Muscle of leg (tissue), 16 donors: ENCODE data around the gene PLAAT4. TPM values are rescaled to one million over a fixed set of nuclear protein-coding genes. Genes with fewer than 3 reads are reported as not detected.

Source experiments
- DNase-seq: peaks from one replicate; pipeline ENCODE4 v3.0.0; 2013
- H3K27ac ChIP-seq: one replicate; pipeline ENCODE4 v1.5.1; 2013; ENCODE audit warnings: mild to moderate bottlenecking, low read length, control low read depth
- H3K27me3 ChIP-seq: one replicate; pipeline ENCODE4 v1.6.1; 2013; ENCODE audit warnings: low read length; ENCODE audit not compliant: control insufficient read depth, insufficient read depth
- H3K36me3 ChIP-seq: one replicate; pipeline ENCODE4 v1.6.1; 2013; ENCODE audit warnings: low read length; ENCODE audit not compliant: control insufficient read depth, insufficient read depth
- H3K4me1 ChIP-seq: one replicate; pipeline ENCODE4 v1.6.1; 2013; ENCODE audit warnings: low read length; ENCODE audit not compliant: control insufficient read depth, insufficient read depth
- H3K4me3 ChIP-seq: one replicate; pipeline ENCODE4 v1.5.1; 2013; ENCODE audit warnings: low read length, control low read depth
- H3K9me3 ChIP-seq: replicated peaks from 2 replicates; pipeline ENCODE4 v1.6.1; 2013; ENCODE audit warnings: low read depth, low read length; ENCODE audit not compliant: control insufficient read depth
- WGBS: methylation state at CpG from one replicate; pipeline ENCODE4 v1.1.5; 2013; ENCODE audit warnings: missing lambda C conversion rate; ENCODE audit not compliant: insufficient coverage; 5-methylcytosine and 5-hydroxymethylcytosine counted together
- long read RNA-seq, 11 donors: transcript quantifications; one replicate each; lab custom pipeline, GENCODE V29; 2026
- polyA plus RNA-seq, 8 donors: library from polyadenylated mRNA; unstranded; fragments of 120-200 nt; gene quantifications; one replicate each; pipeline versions ENCODE4 v1.2.1 to v1.2.3, GENCODE V29; 2013; ENCODE audit warnings: inconsistent platforms in 1 of 8, low replicate concordance in 1 of 8; ENCODE audit not compliant: insufficient read length in 8 of 8, insufficient read depth in 1 of 8
- total RNA-seq: library from RNA; stranded (reverse); fragments of 120-200 nt; gene quantifications from one replicate; pipeline ENCODE4 v1.2.4, GENCODE V29; 2013

PLAAT4 gene, protein sequence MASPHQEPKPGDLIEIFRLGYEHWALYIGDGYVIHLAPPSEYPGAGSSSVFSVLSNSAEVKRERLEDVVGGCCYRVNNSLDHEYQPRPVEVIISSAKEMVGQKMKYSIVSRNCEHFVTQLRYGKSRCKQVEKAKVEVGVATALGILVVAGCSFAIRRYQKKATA
- total RNA-seq: 5.9 TPM
- 1 to 10 TPM; 2.0 to 4.4 (median 3.6) TPM for polyA plus RNA-seq
- long read RNA-seq, donor 1, partial matches to known transcripts: 0 of 1 reads
- long read RNA-seq, donor 1, other reads (novel, unspliced or antisense): 0 of 1 reads
- long read RNA-seq, donor 2: 0 reads
- long read RNA-seq, donor 3, partial matches to known transcripts: 0 of 3 reads
- long read RNA-seq, donor 3, other reads (novel, unspliced or antisense): 0 of 3 reads
- long read RNA-seq, donor 4, partial matches to known transcripts: 0 of 2 reads
- long read RNA-seq, donor 4, other reads (novel, unspliced or antisense): 0 of 2 reads
- long read RNA-seq, donor 5, partial matches to known transcripts: 0 of 4 reads
- long read RNA-seq, donor 5, other reads (novel, unspliced or antisense): 0 of 4 reads
- long read RNA-seq, donor 6, partial matches to known transcripts: 0 of 2 reads
- long read RNA-seq, donor 6, other reads (novel, unspliced or antisense): 0 of 2 reads
- long read RNA-seq, donor 7, partial matches to known transcripts: 0 of 2 reads
- long read RNA-seq, donor 7, other reads (novel, unspliced or antisense): 0 of 2 reads
- long read RNA-seq, donor 8, partial matches to known transcripts: 0 of 1 reads
- long read RNA-seq, donor 8, other reads (novel, unspliced or antisense): 0 of 1 reads
- long read RNA-seq, donor 9, partial matches to known transcripts: 0 of 34 reads
- long read RNA-seq, donor 9, other reads (novel, unspliced or antisense): 34 of 34 reads
- long read RNA-seq, donor 10, transcript RARRES3-201 (4 exons, 749 nt): major isoform, 6 of 6 reads
- long read RNA-seq, donor 10, partial matches to known transcripts: 0 of 6 reads
- long read RNA-seq, donor 10, other reads (novel, unspliced or antisense): 0 of 6 reads
- long read RNA-seq, donor 11, partial matches to known transcripts: 0 of 3 reads
- long read RNA-seq, donor 11, other reads (novel, unspliced or antisense): 0 of 3 reads

GRCh38 chr11:63536669-63537292, at the start of gene PLAAT4:
Gene PLAAT4 (plus strand): TSS chr11:63536808. CDS start chr11:63536869, 61 bp downstream.
- Histone ChIP-seq H3K36me3 (no peaks in the 10 kb centered on the region), H3K27me3 (no peaks in the 10 kb centered on the region), H3K9me3 (no peaks in the 10 kb centered on the region), H3K4me3 (peak within 1 kb of the TSS; percentile 41), H3K27ac (peak within 1 kb of the TSS; percentile 91), H3K4me1 (peaks cover 23% of the 10 kb centered on the region)
- WGBS: 56% methylated on average over 5 of the region's 10 CpGs
- DNase-seq: peak; percentile 89

DNA sequence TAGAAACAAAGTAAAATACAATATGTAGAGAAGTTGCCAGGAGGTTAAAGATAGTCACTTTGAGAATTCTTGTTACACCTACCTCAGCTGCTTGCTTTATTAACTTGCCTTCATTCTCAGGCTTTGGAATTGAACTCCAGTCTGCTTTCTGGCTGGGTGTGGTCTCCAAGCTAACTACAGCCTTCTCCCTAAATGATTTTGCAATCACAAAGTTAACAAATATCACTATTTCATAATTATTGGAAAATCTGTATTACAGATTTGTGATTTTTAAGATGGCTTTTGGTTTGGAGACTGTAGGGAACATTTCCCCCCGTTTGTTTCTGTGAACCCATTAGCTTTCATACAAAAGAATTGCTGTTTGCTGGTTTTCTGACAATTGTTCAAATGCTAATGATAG, 47.8 kb upstream of the PLAAT4 start:
- H3K27me3 ChIP-seq: peaks cover 8% of the 10 kb centered on the region
- H3K27ac ChIP-seq: no peak overlapping the region
- peaks cover 6% of the 10 kb centered on the region for H3K9me3 ChIP-seq
- H3K4me1 ChIP-seq: peaks cover 19% of the 10 kb centered on the region
- no CpG with 5 or more reads among the region's 1 CpG for WGBS
- no peak overlapping the region for H3K4me3 ChIP-seq
- no peaks in the 10 kb centered on the region for H3K36me3 ChIP-seq
- no peak for DNase-seq

- H3K27me3 ChIP-seq: peaks cover 8% of the 10 kb centered on the region
- H3K4me3 ChIP-seq: no peak overlapping the region
- 35% methylated on average over 2 of the region's 3 CpGs for WGBS
- H3K9me3 ChIP-seq: peaks cover 2% of the 10 kb centered on the region
- peak; percentile 43 for DNase-seq
- no peaks in the 10 kb centered on the region for H3K36me3 ChIP-seq
- peak overlapping the region; percentile 73 for H3K27ac ChIP-seq
- H3K4me1 ChIP-seq: peaks cover 19% of the 10 kb centered on the region
Measured at GRCh38 chr11:63489879-63490278, 46.7 kb upstream of the PLAAT4 start.

DNA sequence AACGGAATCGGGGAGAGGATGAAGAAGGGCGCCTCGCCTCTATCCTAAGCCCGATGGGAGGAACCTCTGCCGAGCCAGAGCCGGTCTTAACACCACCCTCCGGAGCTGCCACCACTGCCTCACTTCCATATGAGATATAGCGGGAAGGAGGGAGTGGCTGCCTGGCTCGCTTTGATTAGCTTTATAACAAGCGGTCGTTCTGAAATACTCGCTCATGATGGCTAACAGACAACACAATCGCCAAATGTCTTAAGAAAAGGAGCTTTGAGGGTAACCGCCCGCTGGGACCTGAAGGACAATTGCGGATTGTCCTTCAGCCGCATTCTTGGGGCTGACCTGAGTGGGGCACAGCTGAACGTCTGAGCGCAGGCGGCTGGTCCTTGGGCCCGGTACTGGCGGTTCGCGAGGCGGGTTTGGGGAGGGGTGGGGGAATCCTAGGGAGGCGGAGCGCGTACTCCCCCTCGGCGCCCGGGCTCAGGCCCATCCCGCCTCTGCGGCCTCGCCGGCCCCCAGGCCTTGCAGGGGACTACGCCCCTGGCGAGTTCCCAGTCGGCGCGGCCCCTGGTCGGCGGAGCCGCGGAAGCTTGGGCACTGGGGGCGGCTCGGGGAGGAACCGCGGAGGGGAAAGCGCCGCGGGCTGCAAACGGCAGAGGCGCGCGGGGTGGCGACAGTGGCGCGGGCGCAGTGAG, 45.9 kb upstream of the PLAAT4 start, which contains the start of gene PLAAT5:
PLAAT5 (minus strand) TSS at position 617 of the 689 bp plus-strand sequence; CDS start at position 484, 133 bp downstream.
- Histone ChIP-seq H3K4me1 (peaks cover 25% of the 10 kb centered on the region), H3K27ac (peak within 1 kb of the TSS; percentile 76), H3K4me3 (peak within 1 kb of the TSS; percentile 54), H3K27me3 (peaks cover 10% of the 10 kb centered on the region), H3K9me3 (peaks cover 2% of the 10 kb centered on the region), H3K36me3 (no peaks in the 10 kb centered on the region)
- under 1% methylated on average over 46 of the region's 60 CpGs for WGBS
- peak; percentile 59 for DNase-seq

DNA sequence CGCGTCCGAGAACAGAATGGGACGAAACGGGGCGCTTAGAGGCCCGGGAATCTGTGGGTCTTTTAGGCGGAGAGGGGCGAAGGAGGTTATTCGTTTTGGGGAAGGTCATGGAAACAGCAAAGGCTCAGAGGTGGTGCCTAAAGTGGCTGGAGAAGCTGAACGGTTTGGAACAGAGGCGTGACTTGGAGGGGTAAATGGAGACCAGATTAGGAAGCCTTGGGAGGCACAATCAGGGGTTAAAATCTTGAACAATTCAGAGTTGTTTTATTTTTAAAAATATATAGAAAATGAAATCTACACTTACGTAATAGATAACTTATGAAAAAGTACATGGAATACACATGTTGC, 45.4 kb upstream of the PLAAT4 start:
- no peaks in the 10 kb centered on the region for H3K36me3 ChIP-seq
- peaks cover 27% of the 10 kb centered on the region for H3K4me1 ChIP-seq
- 0% methylated on average over 10 of the region's 13 CpGs for WGBS
- peak overlapping the region; percentile 54 for H3K4me3 ChIP-seq
- no peak for DNase-seq
- H3K9me3 ChIP-seq: no peaks in the 10 kb centered on the region
- peaks cover 10% of the 10 kb centered on the region for H3K27me3 ChIP-seq
- H3K27ac ChIP-seq: peak overlapping the region; percentile 76

- H3K27me3 ChIP-seq: peaks cover 10% of the 10 kb centered on the region
- no peaks in the 10 kb centered on the region for H3K9me3 ChIP-seq
- WGBS: 87% methylated on average over 3 of the region's 11 CpGs
- DNase-seq: no peak
- H3K27ac ChIP-seq: peak overlapping the region; percentile 76
- peak overlapping the region; percentile 54 for H3K4me3 ChIP-seq
- H3K36me3 ChIP-seq: no peaks in the 10 kb centered on the region
- peaks cover 27% of the 10 kb centered on the region for H3K4me1 ChIP-seq
Measured at GRCh38 chr11:63491636-63492372, 44.8 kb upstream of the PLAAT4 start.

DNA sequence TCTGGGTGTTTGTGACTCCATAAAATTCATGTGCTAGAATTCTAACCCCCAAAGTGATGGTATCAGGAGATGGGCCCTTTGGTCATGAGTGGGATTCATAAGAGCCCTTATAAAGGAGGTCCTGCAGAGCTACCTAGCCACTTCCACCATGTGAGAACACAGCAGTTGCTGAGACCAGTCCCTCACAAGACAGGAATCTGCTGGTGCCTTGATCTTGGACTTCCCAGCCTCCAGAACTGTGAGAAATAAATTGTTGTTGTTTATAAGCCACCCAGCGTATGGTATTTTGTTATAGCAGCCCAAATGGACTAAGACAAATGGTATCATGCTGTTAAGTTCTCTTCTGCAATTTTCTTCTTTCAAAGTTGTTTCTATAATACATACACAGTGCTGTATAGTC, 44.2 kb upstream of the PLAAT4 start:
- Histone ChIP-seq H3K4me1 (peaks cover 27% of the 10 kb centered on the region), H3K27me3 (peaks cover 10% of the 10 kb centered on the region), H3K36me3 (no peaks in the 10 kb centered on the region), H3K4me3 (no peak overlapping the region), H3K9me3 (no peaks in the 10 kb centered on the region), H3K27ac (no peak overlapping the region)
- no peak for DNase-seq
- no CpG with 5 or more reads among the region's 1 CpG for WGBS

- Histone ChIP-seq H3K27me3 (peaks cover 10% of the 10 kb centered on the region), H3K9me3 (no peaks in the 10 kb centered on the region), H3K27ac (no peak overlapping the region), H3K4me1 (peaks cover 27% of the 10 kb centered on the region), H3K36me3 (no peaks in the 10 kb centered on the region), H3K4me3 (no peak overlapping the region)
- no peak for DNase-seq
- no CpG with 5 or more reads among the region's 1 CpG for WGBS
Measured at GRCh38 chr11:63493127-63493526, 43.5 kb upstream of the PLAAT4 start.

DNA sequence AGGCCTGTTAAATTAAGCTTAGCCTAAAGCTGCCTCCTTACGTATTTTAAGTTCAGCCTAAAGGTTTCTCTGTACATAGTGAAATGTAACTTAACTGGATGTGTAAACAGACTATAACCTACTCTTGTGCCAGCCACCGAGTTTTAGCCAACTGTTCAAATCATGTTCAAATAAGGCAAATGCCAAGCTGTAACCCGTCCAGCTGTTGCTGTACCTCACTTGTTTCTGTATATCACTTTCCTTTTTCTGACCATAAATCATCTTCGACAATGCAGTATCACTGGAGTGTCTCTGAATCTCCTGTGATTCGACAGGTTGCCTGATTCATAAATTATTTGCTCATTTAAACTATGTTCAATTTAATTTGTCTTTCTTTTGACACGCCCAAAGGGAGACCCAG, 41.6 kb upstream of the PLAAT4 start:
- WGBS: 67% methylated on average over 2 of the region's 6 CpGs
- H3K9me3 ChIP-seq: no peaks in the 10 kb centered on the region
- no peaks in the 10 kb centered on the region for H3K36me3 ChIP-seq
- peak; percentile 63 for DNase-seq
- H3K4me1 ChIP-seq: peaks cover 25% of the 10 kb centered on the region
- no peak overlapping the region for H3K4me3 ChIP-seq
- peaks cover 8% of the 10 kb centered on the region for H3K27me3 ChIP-seq
- H3K27ac ChIP-seq: peak overlapping the region; percentile 79
